HG03354 (cell line): ENCODE data around the gene YWHAQ.
A peak's percentile ranks its signal among the peaks of the same experiment; 100 is the strongest.
"Not testable (repeated sequence)": the region's sequence is repeated elsewhere in the genome, so short reads cannot be mapped to it uniquely, and the experiment has no call there.

ENCODE experiments used
- ATAC-seq: cut with Tn5 transposase; IDR thresholded peaks from one replicate; pipeline ENCODE4 v1.9.1; 2021; ENCODE audit warnings: mild to moderate bottlenecking; ENCODE audit not compliant: unreplicated experiment, poor library complexity, severe bottlenecking

YWHAQ gene

DNA sequence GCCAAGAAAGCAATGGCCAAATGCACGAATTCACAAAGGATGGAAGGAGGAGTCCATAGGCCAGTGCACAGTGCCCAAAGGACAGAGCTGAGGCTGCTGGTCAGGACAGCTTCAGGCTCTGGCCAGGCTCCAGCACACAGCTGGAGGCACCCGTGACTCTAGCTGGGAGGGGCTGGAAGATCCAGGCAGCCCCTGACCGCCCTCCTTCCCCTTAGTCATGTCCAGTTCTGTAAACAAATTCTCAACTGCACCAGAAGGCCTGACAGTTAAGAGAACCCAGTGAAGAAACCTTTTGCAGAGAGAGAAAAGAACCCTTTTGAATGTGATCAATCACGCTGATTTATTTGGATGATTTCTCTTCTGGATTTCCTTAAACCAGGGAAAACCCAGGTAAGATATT lies 7.7 kb upstream of the YWHAQ start:
- no peak for ATAC-seq

DNA sequence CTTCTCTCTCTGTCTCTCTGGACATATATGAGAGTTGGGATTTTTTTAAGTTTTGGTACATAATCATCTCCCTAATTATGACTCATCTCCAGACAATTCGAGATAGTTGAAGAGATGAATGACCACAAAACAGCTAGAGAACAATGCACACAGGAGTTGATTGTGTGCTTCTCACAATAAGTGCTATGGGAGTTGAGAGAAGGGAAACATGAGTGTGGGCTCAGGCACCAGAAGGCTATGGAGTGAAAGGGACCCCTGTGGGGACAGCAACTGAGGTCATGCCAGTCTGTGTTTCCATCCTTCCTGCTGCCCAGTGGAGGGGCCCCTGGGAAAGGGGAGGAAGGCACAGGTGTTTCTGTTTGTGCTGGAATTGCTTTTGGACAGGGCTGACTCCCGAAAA lies 6.5 kb upstream of the YWHAQ start:
- no peak for ATAC-seq

DNA sequence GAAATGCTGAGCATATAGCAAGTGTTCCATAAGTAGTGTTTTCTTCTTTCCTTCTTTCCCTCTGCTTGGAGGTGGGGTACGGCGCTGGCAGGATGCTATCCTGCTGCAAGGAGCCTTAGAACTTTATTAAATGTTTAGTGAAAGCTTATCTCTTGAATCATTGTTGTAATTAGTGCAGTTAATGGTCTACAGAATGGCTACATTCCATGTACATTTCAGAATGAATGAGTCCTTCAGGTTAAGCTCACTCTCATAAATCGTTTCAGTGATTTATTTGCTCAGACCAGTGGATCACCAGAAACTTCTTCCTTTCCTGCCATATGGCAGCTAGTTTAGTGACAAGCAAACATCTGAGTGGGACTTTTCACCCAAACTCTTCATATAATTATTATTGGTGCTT lies 3.3 kb upstream of the YWHAQ start:
- ATAC-seq = no peak

DNA sequence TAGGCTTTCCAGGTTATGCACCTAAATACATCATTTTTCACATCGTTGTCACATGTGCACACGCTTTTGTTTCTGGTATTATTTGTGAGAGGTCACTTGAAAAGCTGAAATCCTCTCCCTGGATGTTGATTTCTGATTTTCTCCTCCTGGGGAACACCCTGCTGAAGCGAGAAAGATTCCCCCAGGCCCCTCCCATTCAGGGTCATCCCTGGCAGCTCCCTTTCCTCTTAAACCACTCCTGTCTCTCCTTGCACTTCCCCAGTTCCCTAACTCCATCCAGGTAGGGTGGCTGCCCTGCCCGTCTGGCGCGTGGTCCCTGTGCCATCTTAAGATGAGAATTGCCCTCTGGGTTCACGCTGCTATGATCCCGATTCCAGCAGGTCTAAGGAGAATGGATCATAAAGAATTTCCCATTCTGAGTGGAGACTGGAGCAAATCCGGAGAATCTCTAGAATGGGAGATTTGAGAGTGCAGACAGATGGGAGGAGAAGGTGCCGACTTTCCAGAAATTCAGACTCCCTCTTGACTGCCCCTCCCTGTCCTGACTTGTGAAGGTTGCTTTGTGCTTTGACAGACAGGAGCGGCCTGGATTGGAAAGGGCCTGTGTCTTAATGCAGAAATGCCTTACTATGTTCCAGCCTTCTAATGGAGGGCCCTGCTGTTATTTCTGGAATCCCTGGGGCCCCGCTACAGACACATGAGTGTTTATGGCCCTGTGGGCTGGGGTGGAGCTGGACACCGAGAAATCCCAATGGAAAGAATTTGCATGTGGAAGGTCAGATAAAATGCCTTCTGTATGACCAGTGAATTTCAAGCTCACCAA lies 1.3 kb upstream of the YWHAQ start:
- no peak for ATAC-seq

DNA sequence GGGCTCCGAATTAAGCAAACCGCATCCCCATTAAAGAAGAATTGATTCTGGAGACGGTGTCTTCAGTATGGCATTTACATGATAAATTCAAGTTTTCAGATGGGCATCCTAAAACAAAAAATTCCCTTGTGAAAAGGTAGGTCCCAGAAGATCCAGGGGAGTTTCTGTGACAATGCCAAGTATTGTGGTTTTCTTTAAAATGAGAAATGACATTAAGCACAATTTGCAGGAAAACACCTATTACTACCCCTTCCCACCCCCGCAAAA lies 689 bp upstream of the YWHAQ start:
- ATAC-seq = no peak

DNA sequence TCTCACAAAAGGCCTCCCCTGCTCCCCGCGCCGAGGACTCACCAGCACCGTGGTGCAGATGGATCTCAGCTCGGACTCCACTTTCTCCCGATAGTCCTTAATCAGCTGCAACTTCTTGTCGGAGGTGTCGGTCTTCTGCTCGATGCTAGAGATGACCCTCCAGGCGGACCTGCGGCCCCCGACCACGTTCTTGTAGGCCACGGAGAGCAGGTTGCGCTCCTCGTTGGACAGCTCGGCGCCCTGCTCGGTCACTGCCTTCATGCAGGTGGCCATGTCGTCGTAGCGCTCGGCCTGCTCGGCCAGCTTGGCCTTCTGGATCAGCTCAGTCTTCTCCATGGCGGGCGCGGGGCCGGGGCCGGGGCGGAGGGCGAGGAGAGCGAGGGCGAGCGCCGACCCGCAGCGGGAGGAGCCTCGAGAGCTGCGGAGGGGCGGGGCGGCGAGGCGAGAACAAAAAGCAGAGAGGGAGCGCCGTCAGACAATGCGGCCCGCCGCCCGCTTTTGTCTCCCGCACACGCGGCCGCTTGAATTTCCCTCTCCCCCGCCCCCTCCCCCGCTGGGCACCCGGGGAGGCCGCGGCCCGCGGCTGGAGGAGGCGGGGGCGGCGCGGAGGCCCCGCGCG lies 571 bp downstream of the YWHAQ start:
- peak; percentile 59 for ATAC-seq

DNA sequence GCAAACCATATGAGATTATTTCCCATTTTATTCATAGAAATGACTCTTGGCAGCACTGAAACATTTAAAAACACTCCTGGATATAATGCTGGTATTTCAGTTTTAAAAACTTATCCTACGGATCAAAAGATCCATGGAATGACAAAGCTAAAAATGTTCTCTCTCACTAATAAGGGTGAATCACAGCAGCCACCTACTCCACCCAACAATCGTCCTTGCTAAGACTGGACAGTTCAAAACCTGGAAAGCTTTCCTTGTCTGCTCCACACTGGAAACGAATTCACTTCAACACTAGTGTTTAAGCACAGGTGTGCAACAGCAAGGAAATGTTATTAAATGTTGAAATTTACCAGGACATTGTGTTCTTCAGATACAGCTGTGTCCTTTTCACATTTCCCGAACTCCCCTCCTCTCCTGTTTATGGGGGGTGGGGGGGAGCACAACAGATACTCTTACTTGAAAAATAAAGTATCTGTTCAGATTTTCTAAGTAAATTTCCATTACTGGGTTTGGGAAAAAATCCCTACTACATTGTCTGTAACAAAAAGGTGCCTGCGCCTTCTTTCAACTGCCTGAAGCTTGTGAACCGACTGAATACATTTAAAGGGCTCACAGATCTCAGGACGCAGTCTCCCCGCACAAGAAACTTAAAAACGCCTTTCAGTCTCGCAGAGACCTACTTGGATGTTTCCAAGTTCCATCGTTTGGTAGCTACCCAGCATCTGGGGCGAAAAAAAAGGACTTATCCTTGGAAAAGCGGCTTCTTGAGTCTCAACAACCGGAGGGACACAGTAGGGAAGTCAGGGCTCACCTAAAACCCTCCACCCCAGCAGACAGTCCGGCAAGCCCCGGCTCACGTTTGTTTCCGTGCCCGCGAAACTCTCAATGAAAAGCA lies 1.3 kb downstream of the YWHAQ start:
- no peak for ATAC-seq

DNA sequence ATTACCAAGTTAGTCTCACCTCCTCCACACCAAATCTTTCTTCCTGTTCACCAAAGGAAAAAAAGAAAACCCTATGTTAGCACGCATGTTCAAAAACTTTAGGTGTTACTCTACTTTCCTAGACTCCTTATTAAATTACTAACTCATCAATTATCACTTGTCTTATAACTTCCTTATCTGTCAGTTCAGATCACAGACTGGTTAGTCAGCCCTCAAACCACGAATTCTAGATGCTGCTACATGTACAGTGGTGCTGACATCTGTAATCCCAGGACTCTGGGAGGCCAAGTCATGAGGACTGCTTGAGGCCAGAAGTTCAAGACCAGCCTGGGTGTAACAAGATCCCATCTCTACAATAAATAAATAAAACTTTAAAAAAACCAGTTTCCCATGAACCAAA lies 3.5 kb downstream of the YWHAQ start:
- no peak for ATAC-seq

DNA sequence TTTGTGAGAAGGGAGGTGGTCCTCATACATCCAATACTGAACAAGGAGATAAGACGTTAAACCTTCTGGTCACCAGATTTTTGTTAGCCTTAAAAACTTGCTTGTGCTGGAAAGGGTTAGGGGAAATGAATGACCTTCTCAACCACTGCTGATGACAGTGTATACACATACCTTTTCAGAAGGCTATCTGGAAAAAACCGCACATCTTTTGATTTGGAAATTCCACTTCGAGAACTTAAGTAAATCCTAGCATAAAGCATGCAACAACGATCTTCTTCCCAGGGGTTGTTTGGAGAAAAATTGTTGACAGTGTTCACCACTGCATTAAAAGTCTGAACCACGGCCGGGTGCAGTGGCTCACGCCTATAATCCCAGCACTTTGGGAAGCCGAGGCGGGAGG lies 7.6 kb downstream of the YWHAQ start:
- ATAC-seq = no peak

DNA sequence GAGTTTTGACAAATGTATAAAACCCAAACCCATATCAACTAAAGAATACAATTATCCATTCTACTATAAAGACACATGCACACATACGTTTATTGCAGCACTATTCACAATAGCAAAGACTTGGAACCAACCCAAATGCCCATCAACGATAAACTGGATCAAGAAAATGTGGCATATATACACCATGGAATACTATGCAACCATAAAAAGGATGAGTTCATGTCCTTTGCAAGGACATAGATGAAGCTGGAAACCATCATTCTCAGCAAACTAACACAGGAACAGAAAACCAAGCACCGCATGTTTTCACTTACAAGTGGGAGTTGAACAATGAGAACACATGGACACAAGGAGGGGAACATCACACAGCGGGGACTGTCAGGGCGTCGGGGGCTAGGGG lies 9.1 kb downstream of the YWHAQ start:
- ATAC-seq = not testable (repeated sequence)

DNA sequence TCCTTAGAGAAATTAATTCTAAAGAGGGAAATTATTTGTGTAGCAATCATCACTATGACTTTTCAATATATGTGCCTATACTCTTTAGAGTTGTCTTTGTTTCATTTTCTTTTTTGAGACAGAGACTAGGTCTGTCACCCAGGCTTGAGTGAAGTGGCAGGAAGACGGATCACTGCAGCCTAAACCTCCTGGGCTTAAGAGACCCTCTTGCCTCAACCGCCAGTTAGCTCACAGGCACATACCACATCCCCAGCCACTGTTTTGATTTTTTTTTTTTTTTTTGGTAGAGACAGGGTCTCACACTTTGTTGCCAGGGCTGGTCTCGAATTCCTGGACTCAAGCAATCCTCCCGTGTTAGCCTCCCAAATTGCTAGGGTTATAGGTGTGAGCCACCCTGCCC lies 12.4 kb downstream of the YWHAQ start:
- ATAC-seq = peak; percentile 85

DNA sequence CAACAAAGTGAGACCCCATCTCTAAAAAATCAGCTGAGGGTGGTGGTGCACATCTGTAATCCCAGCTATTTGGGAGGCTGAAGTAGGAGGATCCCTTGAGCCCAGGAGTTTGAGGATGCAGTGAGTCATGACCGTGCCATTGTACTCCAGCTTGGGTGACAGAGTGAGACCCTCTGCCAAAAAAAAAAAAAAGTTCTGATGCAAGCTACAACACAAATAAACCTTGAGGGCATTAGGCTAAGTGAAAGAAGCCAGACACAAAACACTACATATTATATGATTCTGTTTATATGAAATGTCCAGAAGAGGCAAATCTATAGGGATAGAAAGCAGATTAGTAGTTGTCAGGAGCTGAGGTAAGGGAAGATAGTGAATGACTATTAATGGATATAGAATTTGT lies 13.0 kb downstream of the YWHAQ start:
- no peak for ATAC-seq

DNA sequence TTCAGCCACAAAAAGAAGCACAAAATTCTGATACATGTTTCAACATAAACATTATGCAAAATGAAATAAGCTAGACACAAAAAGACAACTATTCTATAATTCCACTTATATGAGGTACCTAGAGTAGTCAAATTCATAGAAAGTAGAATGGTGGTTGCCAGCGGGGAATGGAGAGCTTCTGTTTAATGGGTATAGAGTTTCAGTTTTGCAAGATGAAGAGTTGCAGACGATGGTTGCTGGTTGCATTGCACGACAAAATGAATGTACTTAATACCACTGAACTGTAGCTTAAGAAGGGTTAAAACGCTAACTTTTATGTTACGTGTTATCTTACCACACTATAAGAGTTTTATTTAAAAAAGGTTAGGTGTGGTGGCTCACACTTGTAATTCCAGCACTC lies 13.5 kb downstream of the YWHAQ start:
- no peak for ATAC-seq

DNA sequence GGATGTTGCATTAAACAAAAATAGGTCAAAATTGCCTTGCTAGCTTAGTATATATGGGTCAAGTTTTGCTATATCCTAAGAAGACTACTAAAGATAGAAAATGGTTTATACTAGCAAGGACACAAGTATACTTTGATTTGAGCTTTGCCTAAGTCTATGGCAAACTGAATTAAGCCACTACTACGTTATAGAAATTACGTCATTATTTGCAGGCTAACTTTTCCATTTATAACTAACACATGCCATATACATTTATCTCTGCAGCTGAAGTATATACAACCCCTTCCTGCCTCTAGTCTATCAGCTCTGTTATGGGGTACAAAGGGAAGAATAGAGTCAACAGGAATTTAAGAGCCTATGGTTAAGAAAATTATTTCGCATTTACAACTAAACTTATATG lies 16.2 kb downstream of the YWHAQ start:
- no peak for ATAC-seq

DNA sequence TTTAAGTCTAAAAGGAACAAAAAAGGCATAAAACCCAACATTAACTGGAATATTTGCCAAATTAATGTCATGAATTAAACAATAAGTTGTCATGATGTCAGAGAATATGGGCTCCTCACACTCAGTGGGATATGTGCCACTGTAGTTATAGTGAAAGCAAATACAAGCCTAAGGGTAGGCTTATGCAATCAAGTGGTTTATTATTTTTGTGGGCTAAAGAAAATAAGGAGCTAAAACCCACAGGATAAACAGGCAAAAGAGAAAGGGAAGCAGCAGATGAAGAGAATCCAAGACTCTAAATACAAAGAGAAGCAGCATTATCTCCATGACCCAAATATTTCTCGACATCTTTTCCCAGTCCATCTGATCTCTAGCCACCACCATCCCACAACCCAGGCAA lies 17.5 kb downstream of the YWHAQ start:
- no peak for ATAC-seq

DNA sequence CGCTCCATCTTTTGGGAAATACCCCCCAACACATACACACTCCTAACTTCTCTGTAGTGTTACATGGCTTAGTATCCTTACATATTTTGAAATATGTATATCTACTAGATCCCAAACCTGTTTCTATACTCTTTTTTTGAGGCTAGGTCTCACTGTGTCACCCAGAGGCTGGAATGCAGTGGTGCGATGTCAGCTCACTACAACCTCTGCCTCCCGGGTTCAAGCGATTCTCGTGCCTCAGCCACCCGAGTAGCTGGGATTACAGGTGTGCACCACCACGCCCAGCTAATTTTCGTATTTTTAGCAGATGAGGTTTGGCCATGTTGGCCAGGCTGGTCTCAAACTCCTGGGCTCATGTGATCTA lies 19.3 kb downstream of the YWHAQ start:
- ATAC-seq = not testable (repeated sequence)

DNA sequence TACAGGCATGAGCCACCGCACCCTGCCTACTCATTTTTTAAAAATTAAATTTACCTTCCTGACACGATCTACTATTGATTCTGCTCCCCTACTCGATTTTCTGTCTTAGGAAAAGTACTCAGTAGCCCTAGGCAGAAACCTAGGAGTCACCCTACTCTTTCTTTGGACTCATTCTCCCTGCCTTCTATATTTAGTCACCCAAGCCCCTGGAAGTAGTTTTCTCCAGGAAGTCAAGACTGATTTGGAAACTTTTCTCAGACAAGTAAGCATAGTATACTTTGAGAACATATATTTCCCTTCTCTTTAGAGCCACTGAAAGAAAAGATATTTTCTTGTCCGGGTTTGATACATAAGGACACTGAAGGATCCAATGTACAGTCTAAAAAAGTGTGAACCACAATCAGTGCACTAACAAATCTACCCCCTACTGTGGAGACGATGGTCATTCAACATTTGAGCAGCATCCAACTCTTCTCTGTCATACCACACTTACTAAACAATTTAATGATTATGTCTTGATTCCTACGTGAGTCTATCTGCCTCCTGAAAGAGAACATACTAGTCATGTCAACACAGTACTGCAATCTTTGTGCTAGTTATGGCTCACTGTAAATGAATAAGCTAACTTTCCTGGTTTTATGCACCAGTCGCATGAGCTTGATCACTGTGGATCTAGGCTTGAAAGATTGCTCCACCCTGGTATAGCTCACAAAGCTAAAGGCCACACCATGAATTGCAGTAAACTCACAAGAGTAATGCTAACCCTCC lies 19.8 kb downstream of the YWHAQ start:
- ATAC-seq = no peak

DNA sequence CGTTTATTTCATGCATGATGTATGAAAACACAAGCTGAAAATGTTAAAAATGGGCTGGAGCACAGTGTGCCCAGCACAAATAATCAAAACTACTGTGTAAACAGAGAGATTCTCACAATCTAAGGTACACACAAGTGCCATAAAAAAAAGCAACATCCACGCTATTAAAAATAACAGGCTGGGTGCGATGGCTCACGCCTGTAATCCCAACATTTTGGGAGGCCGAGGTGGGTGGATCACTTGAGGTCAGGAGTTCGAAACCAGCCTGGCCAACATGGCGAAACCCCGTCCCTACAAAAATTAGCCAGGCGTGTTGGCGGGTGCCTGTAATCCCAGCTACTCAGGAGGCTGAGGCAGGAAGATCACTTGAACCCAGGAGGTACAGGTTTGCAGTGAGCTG lies 22.3 kb downstream of the YWHAQ start:
- ATAC-seq = peak; percentile 19

DNA sequence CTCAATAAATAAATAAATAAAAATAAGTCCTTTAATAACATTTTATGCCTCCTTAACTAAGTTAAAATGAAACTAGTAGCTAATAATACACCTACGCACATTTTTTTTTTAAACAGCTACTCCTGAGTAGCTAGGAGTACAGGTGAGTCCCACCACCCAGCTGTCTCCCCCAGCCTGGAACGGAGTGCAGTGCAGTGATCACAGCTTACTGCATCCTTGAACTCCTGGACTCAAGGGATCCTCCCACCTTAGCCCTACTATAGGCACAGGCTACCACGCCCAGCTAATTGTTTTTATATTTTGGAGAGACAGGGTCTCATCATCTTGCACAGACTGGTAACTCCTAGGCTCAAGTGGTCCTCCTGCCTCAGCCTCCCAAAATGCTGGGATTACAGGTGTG lies 28.4 kb downstream of the YWHAQ start:
- no peak for ATAC-seq

DNA sequence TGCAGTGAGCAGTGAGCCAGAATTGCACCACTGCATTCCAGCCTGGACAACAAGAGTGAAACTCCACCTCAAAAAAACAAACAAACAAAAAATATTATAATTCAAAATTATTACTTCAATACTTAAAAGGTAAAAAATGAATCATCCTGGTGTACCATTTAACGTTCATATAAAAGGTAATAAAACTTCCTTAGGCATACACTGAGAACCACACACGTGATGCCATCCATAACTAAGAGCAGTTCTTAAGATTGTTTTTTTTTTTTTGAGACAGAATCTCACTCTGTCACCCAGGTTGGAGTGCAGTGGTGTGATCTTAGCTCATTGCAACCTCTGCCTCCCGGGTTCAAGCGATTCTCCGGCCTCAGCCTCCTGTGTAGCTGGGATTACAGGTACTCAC lies 29.4 kb downstream of the YWHAQ start:
- no peak for ATAC-seq
